ENCODE results near the gene RUNX2. TPM values are rescaled to one million over a fixed set of nuclear protein-coding genes. Genes with fewer than 3 reads are reported as not detected.

RUNX2 gene
- total RNA-seq, 1 experiment from 2014 or later, result 3.8 TPM

- ATAC-seq (no peak), DNase-seq (no peak)
- Histone ChIP-seq H3K36me3 (ENCODE audit: low read depth, low read length) (peaks cover 9% of the 10 kb centered on the region; the same call in 1 of the 2 replicates), H2AFZ (ENCODE audit: low read length) (no peak overlapping the region), H3K79me2 (ENCODE audit: low read length) (0 out of 2 replicates have a peak, but pooled peaks cover 4% of the 10 kb centered on the region), H3K4me2 (ENCODE audit: low read length) (no peak overlapping the region), H4K20me1 (ENCODE audit: low read length) (no peaks in the 10 kb centered on the region), H3F3A (ENCODE audit: low read length, unreplicated experiment) (no peaks in the 10 kb centered on the region), H3K9ac (ENCODE audit: low read length) (no peak overlapping the region), H3K4me1 (ENCODE audit: insufficient read depth, low read length) (peaks cover 6% of the 10 kb centered on the region), H3K4me3 (ENCODE audit: low read length) (no peak overlapping the region), H3K9me3 (ENCODE audit: low read length) (no peaks in the 10 kb centered on the region), H3K27me3 (ENCODE audit: low read length) (no peaks in the 10 kb centered on the region), H3K9me2 (replicated peaks; ENCODE audit: low read length) (no peaks in the 10 kb centered on the region), H3K27ac (ENCODE audit: low read length) (no peak overlapping the region)
- CTCF ChIA-PET, result no interaction called here
- TF ChIP-seq EZH2phosphoT487 (IDR thresholded peaks at IDR 0.05; ENCODE audit: borderline replicate concordance, low read length), result no peak
- no peak for TF ChIP-seq EZH2 (IDR thresholded peaks at IDR 0.05; ENCODE audit: low read length, unreplicated experiment)
- TF ChIP-seq CTCF (conservative IDR thresholded peaks at IDR 0.05; ENCODE audit: low read depth, low read length), result no peak
- BruUV-seq (replicated peaks), result no TSS peak
- POLR2A ChIA-PET (ENCODE audit: unreplicated experiment), result no interaction called here
- intact Hi-C loops (cut with micrococcal nuclease), result no loop called here
These were observed 144.3 kb downstream of the RUNX2 start for GRCh38 chr6:45472382-45472781.

- Histone ChIP-seq H4K20me1 (ENCODE audit: low read length) (no peaks in the 10 kb centered on the region), H3K27ac (ENCODE audit: low read length) (no peak overlapping the region), H2AFZ (ENCODE audit: low read length) (no peak overlapping the region), H3K9ac (ENCODE audit: low read length) (no peak overlapping the region), H3K4me3 (ENCODE audit: low read length) (no peak overlapping the region), H3K9me3 (ENCODE audit: low read length) (no peaks in the 10 kb centered on the region), H3K79me2 (ENCODE audit: low read length) (0 out of 2 replicates have a peak, but pooled peaks cover 4% of the 10 kb centered on the region), H3K4me2 (ENCODE audit: low read length) (no peak overlapping the region), H3K27me3 (ENCODE audit: low read length) (no peaks in the 10 kb centered on the region), H3K36me3 (ENCODE audit: low read depth, low read length) (peaks cover 9% of the 10 kb centered on the region; the same call in 1 of the 2 replicates), H3K4me1 (ENCODE audit: insufficient read depth, low read length) (peaks cover 16% of the 10 kb centered on the region), H3K9me2 (replicated peaks; ENCODE audit: low read length) (no peaks in the 10 kb centered on the region), H3F3A (ENCODE audit: low read length, unreplicated experiment) (no peaks in the 10 kb centered on the region)
- BruUV-seq (replicated peaks), result no TSS peak
- TF ChIP-seq EZH2 (IDR thresholded peaks at IDR 0.05; ENCODE audit: low read length, unreplicated experiment) (no peak), CTCF (conservative IDR thresholded peaks at IDR 0.05; ENCODE audit: low read depth, low read length) (no peak), EZH2phosphoT487 (IDR thresholded peaks at IDR 0.05; ENCODE audit: borderline replicate concordance, low read length) (no peak)
- ChIA-PET CTCF (no interaction called here), POLR2A (ENCODE audit: unreplicated experiment) (no interaction called here)
- intact Hi-C loops (cut with micrococcal nuclease), result no loop called here
- DNase-seq, result peak; percentile 17
- no peak for ATAC-seq
These were observed 145.2 kb downstream of the RUNX2 start for GRCh38 chr6:45473121-45473993.

GRCh38 chr6:45474376-45474775, 146.2 kb downstream of the RUNX2 start:
- Histone ChIP-seq H2AFZ (ENCODE audit: low read length) (no peak overlapping the region), H3F3A (ENCODE audit: low read length, unreplicated experiment) (no peaks in the 10 kb centered on the region), H3K4me3 (ENCODE audit: low read length) (no peak overlapping the region), H3K27ac (ENCODE audit: low read length) (no peak overlapping the region), H3K9ac (ENCODE audit: low read length) (no peak overlapping the region), H3K79me2 (ENCODE audit: low read length) (peaks cover 10% of the 10 kb centered on the region; the same call in 1 of the 2 replicates), H3K4me1 (ENCODE audit: insufficient read depth, low read length) (peaks cover 23% of the 10 kb centered on the region), H4K20me1 (ENCODE audit: low read length) (no peaks in the 10 kb centered on the region), H3K9me2 (replicated peaks; ENCODE audit: low read length) (no peaks in the 10 kb centered on the region), H3K27me3 (ENCODE audit: low read length) (no peaks in the 10 kb centered on the region), H3K36me3 (ENCODE audit: low read depth, low read length) (peaks cover 7% of the 10 kb centered on the region; the same call in 1 of the 2 replicates), H3K4me2 (ENCODE audit: low read length) (no peak overlapping the region), H3K9me3 (ENCODE audit: low read length) (no peaks in the 10 kb centered on the region)
- ChIA-PET CTCF (no interaction called here), POLR2A (ENCODE audit: unreplicated experiment) (no interaction called here)
- ATAC-seq (no peak), DNase-seq (no peak)
- no peak for TF ChIP-seq CTCF (conservative IDR thresholded peaks at IDR 0.05; ENCODE audit: low read depth, low read length)
- TF ChIP-seq EZH2phosphoT487 (IDR thresholded peaks at IDR 0.05; ENCODE audit: borderline replicate concordance, low read length), result no peak
- TF ChIP-seq EZH2 (IDR thresholded peaks at IDR 0.05; ENCODE audit: low read length, unreplicated experiment), result no peak
- intact Hi-C loops (cut with micrococcal nuclease), result no loop called here
- no TSS peak for BruUV-seq (replicated peaks)

All from PC-3 (cell line).